Measurements from ENCODE around the gene SGCA.

Gene SGCA

GRCh38 chr17:50165066-50165465, 739 bp upstream of the SGCA start:
- no peak for DNase-seq (ENCODE audit: extremely low read depth in 1 of 2, low read depth in 1 of 2)

GRCh38 chr17:50165466-50165865, 339 bp upstream of the SGCA start:
- DNase-seq (ENCODE audit: extremely low read depth in 1 of 2, low read depth in 1 of 2): no peak

GRCh38 chr17:50166518-50167181, 845 bp downstream of the SGCA start:
- DNase-seq (ENCODE audit: extremely low read depth in 1 of 2, low read depth in 1 of 2): no peak

DNA sequence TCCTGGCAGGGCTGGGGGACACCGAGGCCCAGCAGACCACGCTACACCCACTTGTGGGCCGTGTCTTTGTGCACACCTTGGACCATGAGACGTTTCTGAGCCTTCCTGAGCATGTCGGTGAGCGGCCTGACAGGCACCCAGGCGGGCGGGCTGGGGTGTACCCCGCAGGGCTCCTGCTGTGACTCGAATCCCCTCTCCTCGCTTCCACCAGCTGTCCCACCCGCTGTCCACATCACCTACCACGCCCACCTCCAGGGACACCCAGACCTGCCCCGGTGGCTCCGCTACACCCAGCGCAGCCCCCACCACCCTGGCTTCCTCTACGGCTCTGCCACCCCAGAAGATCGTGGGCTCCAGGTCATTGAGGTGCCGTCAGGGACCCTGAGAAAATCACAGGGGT, 1.6 kb downstream of the SGCA start:
- no peak for DNase-seq (ENCODE audit: extremely low read depth in 1 of 2, low read depth in 1 of 2)

- DNase-seq (ENCODE audit: extremely low read depth in 1 of 2, low read depth in 1 of 2): no peak
These were observed 2.5 kb downstream of the SGCA start for GRCh38 chr17:50168319-50168718.

GRCh38 chr17:50169121-50169764, 3.4 kb downstream of the SGCA start:
- DNase-seq (ENCODE audit: extremely low read depth in 1 of 2, low read depth in 1 of 2): peak; percentile 25 to 38

DNA sequence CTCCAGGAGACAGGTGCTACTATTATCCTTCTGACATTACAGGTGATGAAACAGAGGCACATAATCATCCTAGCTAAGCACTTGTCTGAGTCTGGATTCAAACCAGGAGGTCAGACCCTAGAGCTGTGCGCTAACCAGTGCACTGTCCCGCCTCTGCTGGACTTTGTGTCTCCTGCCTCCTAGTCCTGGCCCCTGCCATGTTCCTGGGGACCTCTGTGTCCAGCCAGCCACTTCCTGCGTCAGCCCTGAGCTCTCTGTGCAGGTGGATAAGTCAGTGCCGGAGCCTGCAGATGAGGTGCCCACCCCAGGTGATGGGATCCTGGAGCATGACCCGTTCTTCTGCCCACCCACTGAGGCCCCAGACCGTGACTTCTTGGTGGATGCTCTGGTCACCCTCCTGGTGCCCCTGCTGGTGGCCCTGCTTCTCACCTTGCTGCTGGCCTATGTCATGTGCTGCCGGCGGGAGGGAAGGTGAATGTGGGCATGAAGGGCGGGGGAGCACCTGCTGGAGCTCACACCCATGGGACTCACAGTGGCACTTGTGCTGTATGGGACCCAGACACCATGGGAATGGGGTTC, 4.2 kb downstream of the SGCA start:
- DNase-seq (ENCODE audit: extremely low read depth in 1 of 2, low read depth in 1 of 2): no peak

GRCh38 chr17:50170662-50171370, 5.0 kb downstream of the SGCA start:
- DNase-seq (ENCODE audit: extremely low read depth in 1 of 2, low read depth in 1 of 2): no peak

GRCh38 chr17:50171371-50172071, 5.7 kb downstream of the SGCA start:
- no peak for DNase-seq (ENCODE audit: extremely low read depth in 1 of 2, low read depth in 1 of 2)

GRCh38 chr17:50172130-50172529, 6.3 kb downstream of the SGCA start:
- DNase-seq (ENCODE audit: extremely low read depth in 1 of 2, low read depth in 1 of 2): no peak

DNA sequence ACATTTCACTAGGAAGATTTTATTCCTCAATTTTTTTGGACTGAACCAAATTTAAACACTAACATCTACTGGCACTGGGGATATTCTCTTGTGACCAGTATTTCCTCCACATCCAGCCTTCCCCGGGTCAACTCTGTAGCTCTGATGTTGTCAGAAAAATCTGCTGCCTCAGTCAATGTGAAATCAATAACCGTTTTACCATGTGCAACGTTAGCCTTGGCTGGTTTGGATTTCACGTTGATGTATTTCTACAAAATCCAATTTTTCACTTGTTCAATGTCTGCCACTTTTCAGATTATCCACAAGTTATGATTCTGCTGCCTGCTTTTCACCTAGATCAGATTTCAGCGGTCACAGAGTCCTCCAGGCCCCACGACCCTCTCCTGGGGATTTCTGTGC, 7.1 kb downstream of the SGCA start:
- DNase-seq (ENCODE audit: extremely low read depth in 1 of 2, low read depth in 1 of 2): no peak

- DNase-seq (ENCODE audit: extremely low read depth in 1 of 2, low read depth in 1 of 2): no peak
These were observed 7.6 kb downstream of the SGCA start for GRCh38 chr17:50173335-50173941.

DNA sequence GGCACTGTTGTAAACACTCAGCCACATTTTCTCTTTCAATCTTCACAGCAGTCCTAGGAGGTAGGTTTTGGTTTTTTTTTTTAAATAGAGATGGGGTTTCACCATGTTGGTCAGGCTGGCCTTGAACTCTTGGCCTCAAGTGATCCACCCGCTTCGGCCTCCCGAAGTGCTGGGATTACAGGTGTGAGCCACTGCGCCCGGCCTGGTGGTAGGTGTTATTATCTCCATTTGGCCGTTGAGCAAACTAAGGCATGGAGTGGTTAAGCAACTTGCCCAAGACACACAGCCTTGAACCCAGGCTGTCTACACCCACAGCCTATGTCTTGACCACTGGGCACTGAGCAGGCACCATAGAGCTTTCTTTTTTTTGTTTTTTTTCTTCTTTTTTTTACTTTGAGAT, 8.6 kb downstream of the SGCA start:
- DNase-seq (ENCODE audit: extremely low read depth in 1 of 2, low read depth in 1 of 2): no peak

- DNase-seq (ENCODE audit: extremely low read depth in 1 of 2, low read depth in 1 of 2): no peak
These were observed 9.4 kb downstream of the SGCA start for GRCh38 chr17:50175035-50175807.

GRCh38 chr17:50176559-50177357, 11.0 kb downstream of the SGCA start:
- DNase-seq (ENCODE audit: extremely low read depth in 1 of 2, low read depth in 1 of 2): no peak

DNA sequence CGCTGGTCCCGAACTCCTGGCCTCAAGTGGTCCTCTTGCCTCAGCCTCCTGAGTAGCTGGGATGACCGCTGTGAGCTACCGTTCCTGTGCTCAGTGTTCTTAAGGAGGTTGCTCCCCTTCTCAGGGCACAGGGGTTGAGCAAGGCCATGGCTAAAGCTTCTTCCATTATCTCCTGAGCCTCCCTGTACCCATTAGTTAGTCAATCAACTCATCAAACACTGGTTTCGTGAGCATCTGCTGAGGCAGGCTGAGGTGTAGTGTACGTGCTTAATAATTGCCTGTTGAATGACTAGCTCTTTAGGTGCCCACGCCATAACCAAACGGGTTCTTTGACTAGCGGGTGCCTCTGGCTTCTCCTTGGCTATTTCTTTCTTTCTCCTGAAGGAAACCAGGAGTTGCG, 11.7 kb downstream of the SGCA start:
- DNase-seq (ENCODE audit: extremely low read depth in 1 of 2, low read depth in 1 of 2): no peak

DNA sequence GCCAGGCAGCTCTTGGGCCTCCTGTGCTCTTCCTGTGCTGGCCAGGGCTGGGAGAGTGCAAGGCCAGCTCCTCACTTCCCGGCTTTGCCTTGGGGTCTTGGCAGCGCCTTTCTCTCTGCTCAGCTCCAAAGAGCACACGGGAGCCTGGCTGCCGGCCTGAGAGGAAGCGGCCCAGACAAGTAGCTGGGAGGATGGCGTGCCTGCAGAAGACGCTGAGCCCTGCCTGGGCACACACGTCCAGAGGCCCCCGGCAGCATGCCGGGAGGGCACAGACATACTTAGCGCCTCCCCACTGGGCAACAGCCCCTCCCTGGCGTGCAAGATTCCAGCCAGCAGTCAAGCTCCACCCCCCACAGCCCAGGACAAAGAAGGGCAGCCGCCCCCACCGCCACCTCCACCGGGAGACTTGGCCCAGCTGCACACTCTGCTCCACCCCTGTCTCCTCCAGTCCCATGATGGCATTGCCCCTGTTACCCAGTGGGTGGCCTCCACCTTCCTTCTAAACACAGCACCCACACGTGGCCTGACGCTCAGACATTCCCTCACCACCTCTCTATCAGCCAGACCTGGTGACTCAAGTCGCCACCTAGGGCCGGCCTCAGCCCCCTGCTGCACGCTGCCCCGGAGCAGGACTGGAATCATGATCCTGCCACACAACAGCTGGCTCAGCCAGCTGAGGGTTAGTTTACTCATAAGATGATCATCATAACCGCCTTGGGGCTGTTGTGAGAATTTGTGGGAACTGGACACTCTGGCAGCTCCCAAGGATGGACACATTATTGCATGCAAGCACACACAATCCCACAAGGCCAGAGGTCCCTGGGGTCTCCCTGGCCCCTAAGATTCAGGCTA, 12.4 kb downstream of the SGCA start:
- peak in 1 of 2 donors; percentile 18 for DNase-seq (ENCODE audit: extremely low read depth in 1 of 2, low read depth in 1 of 2)

GRCh38 chr17:50180111-50180510, 14.3 kb downstream of the SGCA start:
- no peak for DNase-seq (ENCODE audit: extremely low read depth in 1 of 2, low read depth in 1 of 2)

All from activated CD8-positive, alpha-beta memory T cell treated with anti-CD3 and anti-CD28 coated beads for 1 hour (primary cell).